ENCODE results near the gene PHACTR2. TPM values are rescaled to one million over a fixed set of nuclear protein-coding genes. Genes with fewer than 3 reads are reported as not detected.
"Not testable (repeated sequence)": the region's sequence is repeated elsewhere in the genome, so short reads cannot be mapped to it uniquely, and the experiment has no call there.

The PHACTR2 gene
- total RNA-seq, 1 donor from 2014 or later = 44.7 TPM

DNA sequence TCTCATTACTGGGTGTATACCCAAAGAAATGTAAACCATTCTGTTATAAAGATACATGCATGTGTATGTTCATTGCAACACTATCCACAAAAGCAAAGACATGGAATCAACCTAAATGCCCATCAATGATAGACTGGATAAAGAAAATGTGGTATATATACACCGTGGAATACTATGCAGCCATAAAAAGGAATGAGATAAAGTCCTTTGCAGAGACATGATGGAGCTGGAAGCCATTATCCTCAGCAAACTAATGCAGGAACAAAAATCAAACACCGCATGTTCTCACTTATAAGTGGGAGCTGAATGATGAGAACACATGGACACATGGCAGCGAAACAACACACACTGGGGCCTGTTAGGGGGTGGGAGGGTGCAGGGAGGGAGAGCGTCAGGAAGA, 26.4 kb upstream of the PHACTR2 start:
- not testable (repeated sequence) for H3K4me2 ChIP-seq (ENCODE audit: low read length); H3K4me3 Mint-ChIP-seq (ENCODE audit: unreplicated experiment); H3K4me3 ChIP-seq (ENCODE audit: insufficient read depth, low read depth, low read length); H3K4me1 ChIP-seq (ENCODE audit: insufficient read depth, low read length); H4K20me1 ChIP-seq (ENCODE audit: insufficient read depth, low read length); DNase-seq (ENCODE audit: low read depth); H3K4me1 Mint-ChIP-seq (ENCODE audit: low read depth, unreplicated experiment); H3K9me3 Mint-ChIP-seq (ENCODE audit: unreplicated experiment); FAIRE-seq; H3K36me3 ChIP-seq (ENCODE audit: insufficient read depth, low read length); H3K27ac Mint-ChIP-seq (ENCODE audit: unreplicated experiment); H3K27ac ChIP-seq (ENCODE audit: low read depth, low read length); H3K9me3 ChIP-seq (ENCODE audit: insufficient read depth, low read depth, low read length); H3K27me3 ChIP-seq (ENCODE audit: insufficient read depth, low read length); H2AFZ ChIP-seq (ENCODE audit: low read depth, low read length); H3K36me3 Mint-ChIP-seq (ENCODE audit: low read depth, unreplicated experiment); H3K27me3 Mint-ChIP-seq (ENCODE audit: low read depth, unreplicated experiment); H3K79me2 ChIP-seq (ENCODE audit: insufficient read depth, low read length); H3K9ac ChIP-seq (ENCODE audit: low read length)

DNA sequence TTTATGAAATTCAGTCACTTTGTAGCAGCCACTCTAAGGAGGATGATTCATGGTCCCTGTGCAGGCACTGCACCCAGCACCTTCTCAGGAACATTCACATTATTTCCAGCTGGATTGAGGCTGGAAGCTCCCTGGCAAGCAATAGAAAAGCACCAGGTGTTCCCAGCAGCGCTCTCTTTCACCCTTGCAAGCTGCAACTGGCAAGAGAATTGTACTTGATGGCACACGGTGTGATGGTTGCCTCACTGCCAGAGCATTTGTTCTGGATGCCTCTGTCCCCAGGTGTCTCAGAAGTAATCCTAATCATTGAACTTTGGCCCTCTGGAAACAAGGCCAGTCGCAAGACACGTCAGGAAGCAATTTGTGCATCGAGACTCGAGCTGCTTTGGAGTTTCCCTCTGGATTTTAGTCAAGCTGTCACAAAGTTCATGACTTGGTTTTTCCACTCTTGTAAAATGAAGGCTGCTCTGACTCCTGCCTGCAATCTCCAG, 24.9 kb upstream of the PHACTR2 start:
- Histone ChIP-seq H3K4me3 (ENCODE audit: insufficient read depth, low read depth, low read length) (no peak overlapping the region), H3K9me3 (ENCODE audit: insufficient read depth, low read depth, low read length) (no peaks in the 10 kb centered on the region), H3K27ac (ENCODE audit: low read depth, low read length) (no peak overlapping the region), H3K9ac (ENCODE audit: low read length) (no peak overlapping the region), H4K20me1 (ENCODE audit: insufficient read depth, low read length) (no peaks in the 10 kb centered on the region), H3K4me2 (ENCODE audit: low read length) (no peak overlapping the region), H3K36me3 (ENCODE audit: insufficient read depth, low read length) (no peaks in the 10 kb centered on the region), H2AFZ (ENCODE audit: low read depth, low read length) (no peak overlapping the region), H3K79me2 (ENCODE audit: insufficient read depth, low read length) (no peaks in the 10 kb centered on the region), H3K4me1 (ENCODE audit: insufficient read depth, low read length) (no peaks in the 10 kb centered on the region), H3K27me3 (ENCODE audit: insufficient read depth, low read length) (no peaks in the 10 kb centered on the region)
- Mint-ChIP-seq H3K4me1 (ENCODE audit: low read depth, unreplicated experiment) (no peaks in the 10 kb centered on the region), H3K9me3 (ENCODE audit: unreplicated experiment) (peaks cover 1% of the 10 kb centered on the region), H3K27ac (ENCODE audit: unreplicated experiment) (no peak overlapping the region), H3K36me3 (ENCODE audit: low read depth, unreplicated experiment) (no peaks in the 10 kb centered on the region), H3K27me3 (ENCODE audit: low read depth, unreplicated experiment) (no peaks in the 10 kb centered on the region), H3K4me3 (ENCODE audit: unreplicated experiment) (no peak overlapping the region)
- TF ChIP-seq EZH2 (IDR thresholded peaks at IDR 0.05; ENCODE audit: insufficient read depth, low read length) = no peak
- TF ChIP-seq, protein P1, sequence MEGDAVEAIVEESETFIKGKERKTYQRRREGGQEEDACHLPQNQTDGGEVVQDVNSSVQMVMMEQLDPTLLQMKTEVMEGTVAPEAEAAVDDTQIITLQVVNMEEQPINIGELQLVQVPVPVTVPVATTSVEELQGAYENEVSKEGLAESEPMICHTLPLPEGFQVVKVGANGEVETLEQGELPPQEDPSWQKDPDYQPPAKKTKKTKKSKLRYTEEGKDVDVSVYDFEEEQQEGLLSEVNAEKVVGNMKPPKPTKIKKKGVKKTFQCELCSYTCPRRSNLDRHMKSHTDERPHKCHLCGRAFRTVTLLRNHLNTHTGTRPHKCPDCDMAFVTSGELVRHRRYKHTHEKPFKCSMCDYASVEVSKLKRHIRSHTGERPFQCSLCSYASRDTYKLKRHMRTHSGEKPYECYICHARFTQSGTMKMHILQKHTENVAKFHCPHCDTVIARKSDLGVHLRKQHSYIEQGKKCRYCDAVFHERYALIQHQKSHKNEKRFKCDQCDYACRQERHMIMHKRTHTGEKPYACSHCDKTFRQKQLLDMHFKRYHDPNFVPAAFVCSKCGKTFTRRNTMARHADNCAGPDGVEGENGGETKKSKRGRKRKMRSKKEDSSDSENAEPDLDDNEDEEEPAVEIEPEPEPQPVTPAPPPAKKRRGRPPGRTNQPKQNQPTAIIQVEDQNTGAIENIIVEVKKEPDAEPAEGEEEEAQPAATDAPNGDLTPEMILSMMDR (IDR thresholded peaks at IDR 0.05; ENCODE audit: insufficient read depth, low read depth, low read length) = no peak
- FAIRE-seq (no peak), DNase-seq (ENCODE audit: low read depth) (no peak)

DNA sequence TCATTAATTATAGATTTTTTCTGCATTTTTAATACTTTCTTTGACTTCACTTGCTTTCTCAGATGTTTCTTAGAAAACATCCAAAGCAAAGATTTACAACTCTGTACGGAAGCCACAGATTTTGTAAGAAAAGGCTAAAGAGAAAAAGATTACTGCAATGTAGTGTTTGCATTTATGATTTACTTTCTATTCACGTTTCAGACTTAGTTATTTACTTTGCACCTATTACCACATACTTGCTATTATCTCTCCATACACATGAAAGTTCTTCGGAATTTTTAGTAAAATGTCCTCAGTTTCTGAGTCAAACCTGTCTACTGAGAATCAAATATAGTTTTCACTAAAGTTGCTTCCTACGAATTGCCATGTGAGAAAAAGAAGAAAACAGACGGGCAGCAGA, 22.2 kb upstream of the PHACTR2 start:
- no peak overlapping the region for H3K27ac ChIP-seq (ENCODE audit: low read depth, low read length)
- H3K9ac ChIP-seq (ENCODE audit: low read length) = no peak overlapping the region
- no peak for FAIRE-seq
- no peak overlapping the region for H3K4me2 ChIP-seq (ENCODE audit: low read length)
- H3K79me2 ChIP-seq (ENCODE audit: insufficient read depth, low read length) = no peaks in the 10 kb centered on the region
- H4K20me1 ChIP-seq (ENCODE audit: insufficient read depth, low read length) = no peaks in the 10 kb centered on the region
- Mint-ChIP-seq H3K27me3 (ENCODE audit: low read depth, unreplicated experiment) (no peaks in the 10 kb centered on the region), H3K27ac (ENCODE audit: unreplicated experiment) (no peak overlapping the region), H3K4me1 (ENCODE audit: low read depth, unreplicated experiment) (no peaks in the 10 kb centered on the region), H3K9me3 (ENCODE audit: unreplicated experiment) (peaks cover 7% of the 10 kb centered on the region), H3K4me3 (ENCODE audit: unreplicated experiment) (no peak overlapping the region), H3K36me3 (ENCODE audit: low read depth, unreplicated experiment) (no peaks in the 10 kb centered on the region)
- H2AFZ ChIP-seq (ENCODE audit: low read depth, low read length) = no peak overlapping the region
- H3K9me3 ChIP-seq (ENCODE audit: insufficient read depth, low read depth, low read length) = peaks cover 4% of the 10 kb centered on the region
- DNase-seq (ENCODE audit: low read depth) = no peak
- no peaks in the 10 kb centered on the region for H3K36me3 ChIP-seq (ENCODE audit: insufficient read depth, low read length)
- H3K4me3 ChIP-seq (ENCODE audit: insufficient read depth, low read depth, low read length) = no peak overlapping the region
- no peaks in the 10 kb centered on the region for H3K27me3 ChIP-seq (ENCODE audit: insufficient read depth, low read length)
- no peaks in the 10 kb centered on the region for H3K4me1 ChIP-seq (ENCODE audit: insufficient read depth, low read length)
- TF ChIP-seq, protein P1 (IDR thresholded peaks at IDR 0.05; ENCODE audit: insufficient read depth, low read depth, low read length) = no peak
- no peak for TF ChIP-seq EZH2 (IDR thresholded peaks at IDR 0.05; ENCODE audit: insufficient read depth, low read length)

All from astrocyte (in vitro differentiated cells and primary cell).